Ovary (tissue), 1 donor: ENCODE measurements around the gene MIS12.

Experiments
- EP300 ChIP-seq: sonication (generic); formaldehyde crosslinking; IDR thresholded peaks from one replicate; pipeline ENCODE4 v1.6.1; 2017; ENCODE audit warnings: antibody characterized with exemption
- POLR2A ChIP-seq: fragments of 450-650 bp; IDR thresholded peaks from one replicate; pipeline ENCODE4 v1.6.1; 2017; ENCODE audit warnings: antibody characterized with exemption, mild to moderate bottlenecking, moderate library complexity

DNA sequence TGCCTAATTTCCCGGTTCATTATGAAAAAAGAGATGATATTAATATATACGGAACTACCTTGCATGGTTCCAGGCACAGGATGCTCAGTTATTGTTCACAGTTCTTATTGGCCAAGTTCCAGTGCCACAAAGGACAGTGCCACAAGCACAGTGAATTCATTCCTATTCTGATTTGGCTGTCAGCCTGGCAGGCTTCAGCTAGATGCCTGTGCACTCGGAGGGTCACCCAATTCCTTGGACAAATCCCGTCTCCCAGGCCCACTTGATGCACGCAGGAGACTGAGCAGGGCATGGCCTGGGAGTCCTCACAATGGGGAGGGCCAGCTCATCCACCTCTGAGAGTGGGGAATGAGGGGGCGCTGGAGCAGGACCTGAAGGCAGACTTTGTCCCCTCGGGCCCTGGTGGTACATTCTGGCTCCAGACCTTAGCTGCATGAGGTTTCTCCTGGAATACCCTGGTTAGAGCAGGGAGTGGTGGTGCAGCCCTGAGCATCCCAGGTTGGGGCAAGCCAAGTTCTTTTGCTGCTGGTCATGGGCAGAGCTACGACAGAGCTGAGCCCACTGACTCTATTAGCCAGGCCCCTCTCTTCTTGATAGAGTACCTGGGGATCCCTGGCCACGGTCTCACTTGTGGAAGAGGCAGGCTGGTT, 41.4 kb downstream of the MIS12 start:
- TF ChIP-seq POLR2A (no peak), EP300 (no peak)
